Kidney (tissue), 14 donors: Measurements from ENCODE around the gene FMNL3. TPM values are rescaled to one million over a fixed set of nuclear protein-coding genes. Genes with fewer than 3 reads are reported as not detected.

Experiments
- DNase-seq, 5 donors: peaks; one replicate each; pipeline ENCODE4 v3.0.0-alpha.2; 2013 to 2020
- FAIRE-seq: peaks from 2 replicates; lab custom pipeline; 2012; peaks lifted over from hg19 to GRCh38; lab: Jason Lieb, UNC
- H3K27ac ChIP-seq, 2 donors: one replicate each; pipeline ENCODE4 v1.7.0; 2013; ENCODE audit warnings: low read depth in 2 of 2, low read length in 2 of 2, inconsistent platforms in 1 of 2
- H3K27me3 ChIP-seq: one replicate; pipeline ENCODE4 v1.7.1; 2013; ENCODE audit warnings: low read length, inconsistent platforms; ENCODE audit not compliant: control insufficient read depth, insufficient read depth
- H3K36me3 ChIP-seq, 3 donors: one replicate each; pipeline versions ENCODE4 v1.7.0 to v1.7.1; 2013; ENCODE audit warnings: low read length in 3 of 3, control low read depth in 1 of 3, inconsistent platforms in 1 of 3; ENCODE audit not compliant: insufficient read depth in 3 of 3, control insufficient read depth in 2 of 3
- H3K4me1 ChIP-seq, 3 donors: one replicate each; pipeline versions ENCODE4 v1.7.0 to v1.7.1; 2013; ENCODE audit warnings: low read length in 3 of 3, inconsistent platforms in 1 of 3, low read depth in 1 of 3; ENCODE audit not compliant: control insufficient read depth in 2 of 3, insufficient read depth in 2 of 3
- H3K4me3 ChIP-seq, 3 donors: one replicate each; pipeline versions ENCODE4 v1.7.0 to v1.8.1; 2013; ENCODE audit warnings: low read length in 3 of 3, control low read depth in 1 of 3, inconsistent platforms in 1 of 3
- H3K9ac ChIP-seq, 3 donors: one replicate each; pipeline versions ENCODE4 v1.7.0 to v1.7.1; 2013; ENCODE audit warnings: low read length in 3 of 3, control low read depth in 1 of 3, inconsistent platforms in 1 of 3
- H3K9me3 ChIP-seq, 3 donors: one replicate each; pipeline versions ENCODE4 v1.7.0 to v1.7.1; 2013; ENCODE audit warnings: low read length in 3 of 3, control low read depth in 1 of 3, inconsistent platforms in 1 of 3; ENCODE audit not compliant: control insufficient read depth in 2 of 3, insufficient read depth in 1 of 3
- intact Hi-C: fragments of 100-400 bp; cut with DNase I; formaldehyde crosslinking; loops from one replicate; pipeline ENCODE4 v1.11.1; 2022
- polyA plus RNA-seq: library from polyadenylated mRNA; stranded (reverse); fragments of 350-450 nt; fragmentation: Illumina TruSeq; extraction: RNeasy Lipid Tissue Mini Kit (QIAGEN cat#74804); gene quantifications from one replicate; pipeline ENCODE4 v1.2.3, GENCODE V29; 2014; ENCODE audit warnings: low read depth, low replicate concordance; ENCODE audit not compliant: insufficient read depth
- total RNA-seq: library from RNA; stranded (reverse); fragmentation: NEBNext Ultra II Directional; extraction: Animal tissue kit (Norgen Biotek cat#: 25700); gene quantifications from one replicate; pipeline ENCODE4 v1.2.1, GENCODE V29; 2021
- TF ChIP-seq, protein P1 (sequence below): IDR thresholded peaks from 3 replicates; pipeline ENCODE4 v1.5.1; 2012; ENCODE audit warnings: mild to moderate bottlenecking, moderate library complexity, borderline replicate concordance; ENCODE audit not compliant: insufficient read depth; ENCODE audit errors: extremely low read depth
- donor health status: control.
- donor health status: control.
- donor health status: control.
- donor health status: control.
- donor health status: control.
- donor health status: DM: yes; HTN: yes; CAD: no.
- donor health status: Normal renal cell carcinoma (clear cell type).

Gene FMNL3
- total and polyA plus RNA-seq, 2 donors from 2014 or later = 6.3 to 25.6 TPM

DNA sequence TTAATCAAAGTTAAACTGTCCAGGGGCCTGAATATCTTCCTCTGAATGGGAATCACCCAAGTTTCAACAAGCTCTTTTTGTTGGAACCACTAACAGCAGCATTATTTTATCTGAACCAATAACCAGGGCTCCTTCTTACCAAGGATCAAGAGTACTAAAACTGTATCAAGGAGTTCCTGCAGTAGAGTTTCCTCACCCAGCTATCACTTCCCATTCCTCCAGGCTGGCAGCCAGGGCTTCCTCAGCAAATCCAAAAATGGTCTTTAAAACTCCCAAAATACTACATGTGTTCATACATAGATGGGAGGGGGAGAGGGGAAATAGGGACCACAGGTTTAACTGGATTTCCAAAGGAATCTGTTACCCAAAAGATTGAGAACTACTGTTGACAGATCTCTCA lies 10.5 kb downstream of the FMNL3 start:
- Histone ChIP-seq H3K36me3 (no peaks in the 10 kb centered on the region), H3K4me1 (peaks cover 6 to 9% (median 8%) of the 10 kb centered on the region in 3 donors), H3K4me3 (no peak overlapping the region), H3K27ac (no peak overlapping the region), H3K27me3 (no peaks in the 10 kb centered on the region), H3K9me3 (no peaks in the 10 kb centered on the region), H3K9ac (no peak overlapping the region)
- intact Hi-C loops = no loop called here
- TF ChIP-seq, protein P1, sequence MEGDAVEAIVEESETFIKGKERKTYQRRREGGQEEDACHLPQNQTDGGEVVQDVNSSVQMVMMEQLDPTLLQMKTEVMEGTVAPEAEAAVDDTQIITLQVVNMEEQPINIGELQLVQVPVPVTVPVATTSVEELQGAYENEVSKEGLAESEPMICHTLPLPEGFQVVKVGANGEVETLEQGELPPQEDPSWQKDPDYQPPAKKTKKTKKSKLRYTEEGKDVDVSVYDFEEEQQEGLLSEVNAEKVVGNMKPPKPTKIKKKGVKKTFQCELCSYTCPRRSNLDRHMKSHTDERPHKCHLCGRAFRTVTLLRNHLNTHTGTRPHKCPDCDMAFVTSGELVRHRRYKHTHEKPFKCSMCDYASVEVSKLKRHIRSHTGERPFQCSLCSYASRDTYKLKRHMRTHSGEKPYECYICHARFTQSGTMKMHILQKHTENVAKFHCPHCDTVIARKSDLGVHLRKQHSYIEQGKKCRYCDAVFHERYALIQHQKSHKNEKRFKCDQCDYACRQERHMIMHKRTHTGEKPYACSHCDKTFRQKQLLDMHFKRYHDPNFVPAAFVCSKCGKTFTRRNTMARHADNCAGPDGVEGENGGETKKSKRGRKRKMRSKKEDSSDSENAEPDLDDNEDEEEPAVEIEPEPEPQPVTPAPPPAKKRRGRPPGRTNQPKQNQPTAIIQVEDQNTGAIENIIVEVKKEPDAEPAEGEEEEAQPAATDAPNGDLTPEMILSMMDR = no peak
- no peak for FAIRE-seq
- no peak for DNase-seq

DNA sequence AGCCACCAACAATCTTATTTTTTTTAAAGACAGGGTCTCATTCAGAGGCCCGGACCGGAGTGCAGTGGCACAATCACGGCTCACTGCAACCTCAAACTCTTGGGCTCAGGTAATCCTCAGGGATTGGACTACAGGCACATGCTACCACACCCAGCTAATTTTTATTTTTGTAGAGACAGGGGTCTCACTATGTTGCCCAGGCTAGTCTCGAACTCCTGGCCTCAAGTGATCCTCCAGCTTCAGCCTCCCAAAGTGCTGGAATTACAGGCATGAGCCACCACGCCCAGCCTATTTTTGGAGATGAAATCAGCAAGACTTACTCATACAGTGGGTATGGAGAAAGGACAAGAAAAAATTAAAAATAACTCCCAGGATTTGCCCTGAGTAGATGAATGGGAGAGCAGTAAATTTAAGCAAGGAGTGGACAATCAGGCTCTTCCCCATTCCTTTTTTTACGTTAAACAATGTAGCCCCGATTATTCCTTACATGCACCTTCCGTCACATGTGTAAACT lies 13.2 kb downstream of the FMNL3 start:
- H3K4me1 ChIP-seq = peaks cover 0 to 6% (median 5%) of the 10 kb centered on the region in 3 donors
- no peak overlapping the region for H3K4me3 ChIP-seq
- no peaks in the 10 kb centered on the region for H3K9me3 ChIP-seq
- H3K36me3 ChIP-seq = no peaks in the 10 kb centered on the region
- DNase-seq (no peak), FAIRE-seq (no peak)
- no peak overlapping the region for H3K27ac ChIP-seq
- no peak overlapping the region for H3K9ac ChIP-seq
- TF ChIP-seq, protein P1 = no peak
- intact Hi-C loops = no loop called here
- no peaks in the 10 kb centered on the region for H3K27me3 ChIP-seq

DNA sequence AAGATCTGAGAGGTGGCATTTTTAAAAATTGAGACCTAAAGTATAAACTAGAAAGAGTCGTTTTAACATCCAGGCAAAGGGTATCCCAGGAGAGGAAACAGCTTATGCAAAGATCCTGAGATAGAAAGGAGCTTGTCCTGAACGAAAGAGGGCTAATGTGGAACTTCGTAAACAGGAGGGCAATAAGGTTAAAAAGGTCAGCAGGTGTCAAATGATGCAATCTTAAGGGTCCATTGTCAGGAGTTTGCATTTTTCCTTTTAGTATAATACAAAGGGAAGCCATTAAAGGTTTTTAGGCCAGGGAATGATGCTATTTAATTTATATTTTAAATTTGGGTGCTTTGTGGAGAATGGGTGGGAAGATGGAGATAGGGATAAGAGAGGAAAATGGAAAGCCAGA lies 14.4 kb downstream of the FMNL3 start:
- Histone ChIP-seq H3K9ac (no peak overlapping the region), H3K36me3 (no peaks in the 10 kb centered on the region), H3K27me3 (no peaks in the 10 kb centered on the region), H3K4me3 (no peak overlapping the region), H3K4me1 (no peaks in the 10 kb centered on the region), H3K27ac (no peak overlapping the region), H3K9me3 (no peaks in the 10 kb centered on the region)
- DNase-seq (no peak), FAIRE-seq (no peak)
- TF ChIP-seq, protein P1 = no peak
- intact Hi-C loops = no loop called here

DNA sequence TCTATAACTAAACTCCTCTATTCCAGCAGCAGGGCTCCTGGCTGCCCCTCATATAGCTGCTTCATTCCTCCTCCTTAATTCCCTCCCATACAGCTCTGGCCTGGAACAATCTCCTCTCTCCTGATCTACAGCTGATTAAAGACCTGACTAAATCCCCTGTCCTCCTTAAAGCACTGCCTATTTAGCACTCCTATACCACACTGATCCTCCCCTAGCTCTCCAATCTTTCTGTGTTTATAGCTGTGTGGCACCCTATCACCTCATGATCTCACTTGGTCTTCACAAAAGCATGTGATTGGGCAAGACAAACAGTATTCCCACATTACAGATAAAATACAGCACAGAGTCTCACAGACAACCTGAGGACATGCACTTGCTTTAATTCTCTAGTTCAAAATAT lies 17.4 kb downstream of the FMNL3 start:
- Histone ChIP-seq H3K27ac (no peak overlapping the region), H3K9me3 (no peaks in the 10 kb centered on the region), H3K4me3 (no peak overlapping the region), H3K4me1 (no peaks in the 10 kb centered on the region), H3K27me3 (no peaks in the 10 kb centered on the region), H3K36me3 (no peaks in the 10 kb centered on the region), H3K9ac (no peak overlapping the region)
- intact Hi-C loops = no loop called here
- TF ChIP-seq, protein P1 = no peak
- FAIRE-seq = no peak
- no peak for DNase-seq
